ENCODE data around the gene COL1A2. TPM values are rescaled to one million over a fixed set of nuclear protein-coding genes. Genes with fewer than 3 reads are reported as not detected.

The COL1A2 gene
- total and polyA plus RNA-seq, 2 of the 4 experiments (the other 2 are of a cell fraction): 1,211 to 4,454 TPM

DNA sequence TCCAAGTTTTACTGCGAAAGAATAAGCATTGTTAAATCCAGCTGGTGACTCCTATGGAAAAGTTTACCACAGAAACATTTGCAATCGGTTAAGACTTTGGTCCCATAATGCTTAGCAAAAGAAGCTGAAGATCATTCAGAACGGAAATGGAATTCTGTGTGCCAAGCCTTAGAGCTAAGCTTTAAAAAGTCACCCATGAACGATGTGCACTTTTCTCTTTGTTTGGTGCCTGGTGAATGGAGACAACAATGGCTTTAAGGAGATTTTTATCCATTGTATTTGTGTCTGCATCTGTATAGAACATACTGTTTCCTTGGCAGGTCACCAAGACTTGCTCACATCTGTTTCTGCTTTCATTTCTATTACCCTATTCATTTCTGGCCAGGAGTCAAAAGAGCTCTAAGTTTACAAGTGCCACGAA, 26.3 kb upstream of the COL1A2 start:
- Histone ChIP-seq H2AK5ac (ENCODE audit: low read depth, low read length) (no peak overlapping the region; the same call in 1 of the 2 replicates), H2AFZ (replicated peaks; ENCODE audit: low read length, poor library complexity) (peak overlapping the region; percentile 11), H3K14ac (replicated peaks; ENCODE audit: low read depth, low read length) (peak overlapping the region; percentile 57), H3K9me1 (ENCODE audit: insufficient read depth, low read length) (peaks cover 4% of the 10 kb centered on the region), H2BK20ac (ENCODE audit: low read depth, low read length) (peak overlapping the region; percentile 93), H3K27me3 (ENCODE audit: control insufficient read depth, insufficient read depth, low read length) (no peaks in the 10 kb centered on the region), H3K4ac (ENCODE audit: low read depth, low read length) (peak overlapping the region; percentile 77; the same call in 1 of the 2 replicates), H3K4me2 (ENCODE audit: low read depth, low read length) (peak overlapping the region; percentile 98), H3K56ac (ENCODE audit: extremely low read depth, insufficient read depth, low read length) (peak overlapping the region; percentile 76), H3K23ac (ENCODE audit: low read depth, low read length) (peak overlapping the region; percentile 86; the same call in 1 of the 2 replicates), H4K5ac (ENCODE audit: low read depth, low read length) (peak overlapping the region; percentile 99), H3K18ac (ENCODE audit: low read depth, low read length) (peak overlapping the region; percentile 100), H2AK9ac (replicated peaks; ENCODE audit: low read depth, low read length, poor library complexity) (no peak overlapping the region), H2BK15ac (ENCODE audit: low read depth, low read length) (peak overlapping the region; percentile 74; the same call in 2 of the 3 replicates), H3K9me3 (ENCODE audit: control insufficient read depth, insufficient read depth, low read length) (no peaks in the 10 kb centered on the region), H2BK120ac (ENCODE audit: low read depth, low read length) (peak overlapping the region; percentile 89), H3K4me3 (ENCODE audit: insufficient read depth, low read depth, low read length) (peak overlapping the region; percentile 45; the same call in 1 of the 2 replicates), H3K79me1 (ENCODE audit: low read depth in 1 of 2, low read length in 2 of 2) (peaks cover 4 to 13% of the 10 kb centered on the region in 2 experiments; a peak in 3 of 4 replicates), H3K9ac (ENCODE audit: low read depth, low read length) (peak overlapping the region; percentile 85; the same call in 1 of the 2 replicates), H2BK5ac (ENCODE audit: low read depth, low read length, poor library complexity, severe bottlenecking) (peak overlapping the region; percentile 99), H3K4me1 (ENCODE audit: control insufficient read depth, insufficient read depth, low read length) (peaks cover 12% of the 10 kb centered on the region), H4K91ac (ENCODE audit: insufficient read depth, low read depth, low read length) (peak overlapping the region; percentile 88), H4K8ac (ENCODE audit: low read depth in 2 of 2, low read length in 2 of 2) (peak overlapping the region; percentile 51 to 86), H3K36me3 (ENCODE audit: control insufficient read depth, insufficient read depth, low read length) (no peaks in the 10 kb centered on the region), H3K27ac (ENCODE audit: insufficient read depth, low read length) (peak overlapping the region; percentile 54), H4K20me1 (ENCODE audit: insufficient read depth, low read length) (no peaks in the 10 kb centered on the region)
- ATAC-seq (ENCODE audit: low read depth): peak; percentile 84
- CTCF ChIA-PET: interaction anchor here (0.5 to 3.3 kb wide), 7 partner anchors 13 to 321 kb away, joined by 3 to 10 read pairs (median 5); no protein-coding TSS in a partner anchor
- POLR2A ChIA-PET (ENCODE audit: unreplicated experiment): interaction anchor here (0.5 to 3.5 kb wide), 7 partner anchors 24 to 73 kb away, joined by 3 to 25 read pairs (median 5); partner anchors contain the start of gene COL1A2
- in situ Hi-C loops (cut with MboI; ENCODE audit: low sequenced_read_pairs) (no loop called here), dilution Hi-C loops (cut with HindIII; ENCODE audit: low sequenced_read_pairs, unreplicated experiment) (no loop called here), intact Hi-C loops (cut with micrococcal nuclease) (loop anchor here (1.0 to 2.0 kb wide), 2 partner anchors 16 to 26 kb away; partner anchors contain the start of gene COL1A2)
- WGBS, 2 experiments (ENCODE audit: extremely low coverage in 2 of 2, insufficient read length in 1 of 2): 0% methylated on average over 1 of the region's 5 CpGs; no CpG with 5 or more reads in 1 of the 2 experiments
- BruUV-seq (replicated peaks): no TSS peak
- DNase-seq: peak; percentile 90
- TF ChIP-seq FOS (IDR thresholded peaks at IDR 0.05; ENCODE audit: low read depth, low read length) (no peak), MXI1 (IDR thresholded peaks at IDR 0.05; ENCODE audit: borderline replicate concordance, low read depth, low read length) (no peak), CEBPB (IDR thresholded peaks at IDR 0.05; ENCODE audit: low read depth, low read length) (peak; percentile 27; the same call in 1 of the 2 replicates), SMC3 (IDR thresholded peaks at IDR 0.05; ENCODE audit: low read depth, low read length) (no peak)
